ENCODE data around the gene KANK3. TPM values are rescaled to one million over a fixed set of nuclear protein-coding genes. Genes with fewer than 3 reads are reported as not detected.

KANK3 gene
- total RNA-seq, 3 donors from 2014 or later = 2.0 to 10.1 (median 3.3) TPM

- intact Hi-C loops (cut with DNase I, micrococcal nuclease) = no loop called here
- no peak for ATAC-seq
- H3K4me3 ChIP-seq = no peak overlapping the region
Observed at GRCh38 chr19:8329996-8330395, 13.1 kb downstream of the KANK3 start.

GRCh38 chr19:8325454-8325853 lies 17.6 kb downstream of the KANK3 start:
- ATAC-seq = no peak

More at GRCh38 chr19:8329996-8330395, 13.1 kb downstream of the KANK3 start:
- Histone ChIP-seq H3K9me3 (no peaks in the 10 kb centered on the region), H3K4me1 (ENCODE audit: low read depth) (peaks cover 8% of the 10 kb centered on the region), H3K36me3 (ENCODE audit: low read depth) (no peaks in the 10 kb centered on the region)
- TF ChIP-seq, protein P1, sequence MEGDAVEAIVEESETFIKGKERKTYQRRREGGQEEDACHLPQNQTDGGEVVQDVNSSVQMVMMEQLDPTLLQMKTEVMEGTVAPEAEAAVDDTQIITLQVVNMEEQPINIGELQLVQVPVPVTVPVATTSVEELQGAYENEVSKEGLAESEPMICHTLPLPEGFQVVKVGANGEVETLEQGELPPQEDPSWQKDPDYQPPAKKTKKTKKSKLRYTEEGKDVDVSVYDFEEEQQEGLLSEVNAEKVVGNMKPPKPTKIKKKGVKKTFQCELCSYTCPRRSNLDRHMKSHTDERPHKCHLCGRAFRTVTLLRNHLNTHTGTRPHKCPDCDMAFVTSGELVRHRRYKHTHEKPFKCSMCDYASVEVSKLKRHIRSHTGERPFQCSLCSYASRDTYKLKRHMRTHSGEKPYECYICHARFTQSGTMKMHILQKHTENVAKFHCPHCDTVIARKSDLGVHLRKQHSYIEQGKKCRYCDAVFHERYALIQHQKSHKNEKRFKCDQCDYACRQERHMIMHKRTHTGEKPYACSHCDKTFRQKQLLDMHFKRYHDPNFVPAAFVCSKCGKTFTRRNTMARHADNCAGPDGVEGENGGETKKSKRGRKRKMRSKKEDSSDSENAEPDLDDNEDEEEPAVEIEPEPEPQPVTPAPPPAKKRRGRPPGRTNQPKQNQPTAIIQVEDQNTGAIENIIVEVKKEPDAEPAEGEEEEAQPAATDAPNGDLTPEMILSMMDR (IDR thresholded peaks at IDR 0.05) = no peak
- DNase-seq = peak in 1 of 3 donors; percentile 4

GRCh38 chr19:8324186-8325050 lies 18.6 kb downstream of the KANK3 start:
- peaks cover 20% of the 10 kb centered on the region for H3K4me1 ChIP-seq (ENCODE audit: low read depth)
- no peaks in the 10 kb centered on the region for H3K36me3 ChIP-seq (ENCODE audit: low read depth)
- DNase-seq (peak in 1 of 3 donors; percentile 58), ATAC-seq (no peak)
- no peaks in the 10 kb centered on the region for H3K9me3 ChIP-seq
- intact Hi-C loops (cut with DNase I, micrococcal nuclease) = no loop called here
- H3K4me3 ChIP-seq = no peak overlapping the region
- TF ChIP-seq, protein P1 (IDR thresholded peaks at IDR 0.05) = no peak

More at GRCh38 chr19:8325454-8325853, 17.6 kb downstream of the KANK3 start:
- Histone ChIP-seq H3K4me3 (no peak overlapping the region), H3K9me3 (no peaks in the 10 kb centered on the region), H3K4me1 (ENCODE audit: low read depth) (peaks cover 11% of the 10 kb centered on the region), H3K36me3 (ENCODE audit: low read depth) (no peaks in the 10 kb centered on the region)
- no peak for DNase-seq
- intact Hi-C loops (cut with DNase I, micrococcal nuclease) = no loop called here
- TF ChIP-seq, protein P1 (IDR thresholded peaks at IDR 0.05) = no peak

GRCh38 chr19:8323781-8324185 lies 19.3 kb downstream of the KANK3 start:
- TF ChIP-seq, protein P1 (IDR thresholded peaks at IDR 0.05) = no peak
- Histone ChIP-seq H3K4me3 (no peak overlapping the region), H3K9me3 (no peaks in the 10 kb centered on the region), H3K36me3 (ENCODE audit: low read depth) (no peaks in the 10 kb centered on the region), H3K4me1 (ENCODE audit: low read depth) (peaks cover 20% of the 10 kb centered on the region)
- DNase-seq (peak in 1 of 3 donors; percentile 19), ATAC-seq (no peak)
- intact Hi-C loops (cut with DNase I, micrococcal nuclease) = no loop called here

- peaks cover 20% of the 10 kb centered on the region for H3K4me1 ChIP-seq (ENCODE audit: low read depth)
- TF ChIP-seq, protein P1 (IDR thresholded peaks at IDR 0.05) = no peak
- DNase-seq (no peak), ATAC-seq (no peak)
- H3K9me3 ChIP-seq = no peaks in the 10 kb centered on the region
- intact Hi-C loops (cut with DNase I, micrococcal nuclease) = no loop called here
- H3K4me3 ChIP-seq = no peak overlapping the region
- H3K36me3 ChIP-seq (ENCODE audit: low read depth) = no peaks in the 10 kb centered on the region
Observed at GRCh38 chr19:8322638-8322997, 20.4 kb downstream of the KANK3 start.

All from mucosa of descending colon (tissue), 3 donors.